GM18520 (cell line): ENCODE data around the gene RALGAPA2.

Experiments
- ATAC-seq: cut with Tn5 transposase; IDR thresholded peaks from one replicate; pipeline ENCODE4 v1.9.1; 2021; ENCODE audit not compliant: unreplicated experiment

RALGAPA2 gene

DNA sequence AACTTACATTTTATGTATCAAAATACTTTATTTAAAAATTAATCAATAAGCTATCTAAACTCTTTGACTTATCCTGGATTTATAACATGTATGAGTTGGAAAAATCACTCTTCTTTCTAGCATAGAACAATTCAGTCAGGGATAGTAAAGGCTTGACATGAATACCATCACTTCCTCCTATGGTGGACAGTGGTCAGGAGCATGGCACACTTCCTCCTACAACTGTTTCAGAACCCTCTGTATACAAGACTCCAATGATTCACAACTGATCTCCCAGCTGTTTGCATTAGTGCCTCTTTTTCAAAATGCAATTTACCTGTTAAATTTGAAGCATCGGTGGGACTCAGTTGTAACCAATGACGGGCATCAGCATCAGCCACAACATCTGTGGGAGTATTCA lies 129.7 kb downstream of the RALGAPA2 start:
- ATAC-seq = no peak

DNA sequence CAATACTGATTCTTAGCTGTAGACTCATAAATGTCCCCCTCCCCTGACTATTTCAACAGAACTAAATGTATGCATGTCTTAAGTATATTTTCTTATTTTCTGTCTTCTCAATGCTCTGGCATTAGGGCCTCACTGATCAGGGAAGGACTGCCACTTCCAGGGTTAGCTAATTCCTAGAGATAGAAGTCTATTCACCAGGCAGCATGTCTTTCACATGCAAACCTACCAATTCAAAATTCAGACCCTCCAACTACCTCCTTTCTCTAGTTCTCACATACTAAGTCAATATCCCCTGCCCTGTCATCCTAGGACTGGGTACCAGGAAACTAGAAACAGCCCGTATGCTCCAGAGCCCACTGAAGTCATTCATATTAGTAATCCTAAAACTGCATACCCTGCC lies 132.3 kb downstream of the RALGAPA2 start:
- no peak for ATAC-seq

DNA sequence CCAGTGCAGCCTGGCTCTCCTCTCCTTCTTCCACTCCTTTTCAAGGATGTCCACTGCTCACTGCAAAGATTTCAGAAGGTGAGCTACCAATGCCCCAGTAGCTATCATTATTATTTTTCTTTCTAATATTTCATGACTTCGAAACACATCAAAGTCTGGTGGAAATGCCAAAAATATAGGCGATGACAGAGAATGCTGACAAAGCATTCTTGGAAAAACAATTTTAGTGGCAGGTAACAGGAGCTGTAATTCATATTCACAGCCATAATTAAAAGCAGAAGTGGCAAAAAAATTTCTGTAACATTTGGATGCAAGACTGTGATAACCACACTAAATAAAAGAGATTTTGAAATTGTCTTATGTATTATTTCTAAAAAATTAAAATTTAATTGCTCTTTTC lies 133.6 kb downstream of the RALGAPA2 start:
- ATAC-seq = no peak

DNA sequence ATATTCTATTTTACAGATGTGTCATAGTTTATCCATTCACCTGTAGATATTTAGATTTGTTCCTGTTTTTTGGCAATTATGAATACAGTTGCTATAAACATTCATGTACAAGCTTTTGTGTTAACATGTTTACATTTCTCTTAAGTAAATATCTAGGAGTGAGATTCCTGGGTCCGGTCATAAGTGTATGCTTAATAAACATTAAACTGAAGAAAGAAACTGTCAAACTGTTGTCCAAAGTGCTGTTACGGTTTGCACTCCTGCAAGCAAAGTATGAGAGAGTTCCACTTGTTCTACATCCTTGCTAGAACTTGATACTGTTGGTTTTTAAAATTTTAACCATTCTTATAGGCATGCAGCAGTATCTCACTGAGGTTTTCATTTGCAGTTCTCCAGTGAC lies 138.6 kb downstream of the RALGAPA2 start:
- no peak for ATAC-seq

- no peak for ATAC-seq
Observed at GRCh38 chr20:20571068-20571780, 141.2 kb downstream of the RALGAPA2 start.

- ATAC-seq = no peak
Observed at GRCh38 chr20:20568604-20569205, 143.7 kb downstream of the RALGAPA2 start.

DNA sequence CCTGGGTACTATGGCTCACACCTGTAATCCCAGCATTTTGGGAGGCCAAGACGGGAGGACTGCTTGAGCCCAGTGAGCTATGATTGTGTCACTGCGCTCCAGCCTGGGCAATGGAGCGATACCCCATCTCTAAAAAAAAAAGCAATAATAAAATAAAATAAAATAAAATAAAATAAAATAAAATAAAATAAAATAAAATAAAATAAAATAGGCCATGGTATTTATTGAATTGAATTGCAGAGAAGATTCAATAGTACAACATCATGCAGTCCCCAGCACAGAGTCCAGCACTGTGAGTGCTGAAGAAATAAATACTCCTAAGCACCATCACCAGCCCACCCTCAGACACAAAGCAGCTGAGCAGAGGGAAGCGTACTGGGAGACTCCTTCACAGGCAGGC lies 144.7 kb downstream of the RALGAPA2 start:
- ATAC-seq = no peak

GRCh38 chr20:20566516-20566915 lies 145.9 kb downstream of the RALGAPA2 start:
- ATAC-seq = no peak

DNA sequence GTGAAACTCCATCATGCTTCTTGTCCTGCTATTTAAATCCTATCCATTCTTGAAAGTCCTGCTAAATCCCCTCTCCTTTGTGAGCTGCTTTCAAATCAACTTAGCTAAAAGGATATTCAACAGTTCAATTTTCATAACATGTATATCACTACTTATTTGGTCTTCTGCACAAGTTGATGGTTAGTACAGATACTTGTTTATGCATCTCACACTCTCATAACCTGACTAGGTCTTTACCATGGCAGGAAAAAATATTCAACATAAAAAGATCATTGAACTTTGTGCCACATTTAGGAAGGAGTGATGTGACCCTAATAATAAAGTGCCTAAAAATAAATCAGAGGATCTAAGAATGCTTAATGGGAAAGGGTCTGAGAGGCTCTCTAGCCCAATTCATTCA lies 148.2 kb downstream of the RALGAPA2 start:
- ATAC-seq = no peak

GRCh38 chr20:20562507-20562906 lies 149.9 kb downstream of the RALGAPA2 start:
- no peak for ATAC-seq

DNA sequence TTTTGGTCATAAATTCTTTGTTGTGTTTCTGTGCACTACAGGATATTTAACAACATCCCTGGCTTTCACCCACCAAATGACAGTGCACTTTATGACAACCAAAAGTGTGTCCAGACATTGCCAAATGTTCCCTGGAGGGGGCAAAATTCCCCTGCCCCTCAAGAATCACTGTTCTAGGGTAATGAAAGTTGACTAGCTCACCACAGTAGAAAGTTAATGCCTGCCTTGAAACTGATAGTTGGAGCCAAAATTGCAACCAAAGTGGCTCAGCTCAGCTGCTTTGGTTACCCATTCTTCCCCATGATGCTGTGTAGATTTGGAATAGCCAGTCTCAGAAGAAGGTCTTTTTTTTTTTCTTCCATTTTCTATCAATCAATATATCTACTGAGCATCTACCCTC lies 150.6 kb downstream of the RALGAPA2 start:
- ATAC-seq = no peak

DNA sequence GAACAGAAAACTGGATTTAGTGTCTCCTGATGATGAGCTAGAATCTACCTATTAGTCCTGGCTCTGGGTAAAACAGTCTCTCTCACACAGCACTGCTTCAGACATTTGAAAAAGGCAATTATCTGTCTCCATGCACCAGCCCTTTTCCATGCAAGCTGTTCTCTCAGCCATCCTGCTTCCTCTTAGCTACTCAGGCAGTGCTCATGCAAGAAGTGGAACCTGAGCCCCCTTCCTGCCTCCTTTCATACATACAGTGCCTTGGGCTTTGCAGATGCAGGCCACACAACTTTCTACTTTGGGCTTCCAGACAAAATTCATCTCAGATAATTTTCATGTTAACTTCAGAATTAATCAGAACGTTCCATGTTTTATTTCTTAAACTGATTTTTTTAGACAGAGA lies 151.3 kb downstream of the RALGAPA2 start:
- no peak for ATAC-seq

DNA sequence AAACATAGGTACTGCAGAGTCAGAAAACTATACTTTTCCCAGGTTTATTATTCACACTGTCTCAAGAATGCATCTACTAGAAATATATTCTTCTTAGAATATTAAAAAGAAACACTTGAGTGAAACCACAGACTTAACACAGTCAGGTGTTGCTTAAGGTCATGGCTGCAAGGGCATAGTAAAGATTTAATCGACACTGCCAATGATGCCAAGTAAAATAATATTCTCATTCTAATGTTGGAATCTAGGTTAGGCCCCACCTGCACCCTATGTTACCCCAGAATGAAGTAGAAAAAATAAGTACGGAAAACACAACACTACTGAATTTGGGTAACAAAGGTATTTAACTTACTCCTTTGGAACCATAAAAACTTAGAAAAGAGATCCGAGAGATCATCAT lies 155.0 kb downstream of the RALGAPA2 start:
- no peak for ATAC-seq

DNA sequence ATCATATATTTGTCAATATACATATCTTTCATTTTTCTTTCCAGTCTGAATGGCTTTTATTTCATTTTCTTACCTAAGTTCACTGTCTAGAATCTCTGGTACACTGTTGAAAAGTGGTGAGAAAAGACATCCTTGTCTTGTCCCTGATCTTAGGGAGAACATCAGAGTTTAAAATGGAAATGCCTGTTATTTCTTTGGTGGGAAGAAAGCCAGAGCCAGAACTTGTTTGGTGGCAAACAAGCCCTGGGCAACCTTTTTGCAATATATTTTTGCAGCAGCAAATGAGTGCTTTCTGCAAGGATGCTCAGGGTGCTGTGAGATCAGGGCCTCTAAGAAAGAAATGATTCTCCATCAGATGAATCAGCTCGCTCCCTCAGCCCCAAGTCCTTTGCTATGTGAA lies 156.6 kb downstream of the RALGAPA2 start:
- no peak for ATAC-seq

- ATAC-seq = no peak
Observed at GRCh38 chr20:20554951-20555350, 157.5 kb downstream of the RALGAPA2 start.

GRCh38 chr20:20553541-20553940 lies 158.9 kb downstream of the RALGAPA2 start:
- no peak for ATAC-seq

DNA sequence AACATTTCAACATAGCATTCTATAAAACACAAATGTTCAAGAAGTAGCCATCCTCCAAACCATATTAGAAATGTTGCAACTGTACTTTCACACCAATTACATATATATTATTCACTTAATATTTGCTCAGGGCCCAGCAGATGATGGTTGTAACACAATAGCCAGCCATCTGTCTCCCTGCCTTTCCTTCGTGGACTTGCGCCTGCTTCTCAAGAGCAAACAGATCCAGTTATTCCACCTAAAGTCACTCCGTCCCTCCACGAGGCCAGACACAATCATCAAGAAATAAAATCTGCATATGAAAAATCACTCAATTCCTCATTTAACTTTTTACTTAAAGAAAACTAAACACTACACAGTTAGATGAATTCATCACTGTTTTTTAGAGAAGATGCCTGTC lies 160.4 kb downstream of the RALGAPA2 start:
- no peak for ATAC-seq

DNA sequence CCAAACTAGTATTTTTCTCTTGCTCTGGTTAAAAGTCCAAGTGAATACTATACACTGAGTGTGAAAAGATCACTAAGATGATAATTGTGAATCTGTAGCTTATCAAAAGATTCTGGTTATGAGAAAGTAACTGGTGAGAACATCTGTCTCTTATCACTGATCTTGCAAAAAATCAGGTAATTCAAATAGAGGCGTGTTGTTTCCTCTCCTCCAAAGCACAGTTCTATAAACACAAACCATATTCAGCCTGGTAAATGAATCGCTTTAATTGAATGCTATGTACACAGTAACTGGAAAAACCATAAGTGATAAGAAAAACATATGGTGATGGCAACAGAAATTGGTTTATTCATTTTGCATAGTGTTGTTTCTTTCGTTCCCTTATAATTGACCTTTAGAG lies 161.0 kb downstream of the RALGAPA2 start:
- ATAC-seq = no peak

DNA sequence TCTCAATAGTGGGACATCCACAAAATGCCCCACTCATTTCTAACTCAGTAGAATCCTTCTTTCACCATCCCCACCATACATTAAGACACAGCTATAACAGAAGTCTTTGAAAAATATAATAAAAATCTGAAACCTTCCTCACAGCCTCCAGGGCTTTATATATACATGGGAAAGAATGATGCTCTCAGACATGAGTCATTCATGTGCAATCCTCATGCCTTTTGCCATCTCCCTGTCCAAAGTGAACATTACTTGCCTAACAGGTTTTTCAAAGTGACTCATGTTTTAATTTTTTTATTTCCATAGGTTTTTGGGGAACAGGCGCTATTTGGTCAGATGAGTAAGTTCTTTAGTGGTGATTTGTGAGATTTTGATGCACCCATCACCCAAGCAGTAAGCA lies 162.7 kb downstream of the RALGAPA2 start:
- no peak for ATAC-seq

DNA sequence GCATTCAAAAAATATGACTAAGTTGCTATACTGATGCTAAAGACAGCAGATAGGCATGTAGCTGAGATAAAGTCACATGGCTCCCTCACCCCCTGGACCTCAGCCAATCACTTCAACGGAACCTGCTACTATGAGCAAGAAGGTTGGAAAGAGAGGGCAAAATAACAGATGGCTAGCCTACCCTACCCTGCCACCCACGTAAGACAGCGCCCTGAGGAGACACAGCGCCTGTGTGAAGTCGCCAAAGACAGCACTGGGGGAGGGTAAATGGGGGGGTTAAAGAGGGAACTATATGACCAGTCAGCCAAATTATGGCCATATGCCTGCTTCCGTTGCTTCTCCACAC lies 163.2 kb downstream of the RALGAPA2 start:
- ATAC-seq = no peak

DNA sequence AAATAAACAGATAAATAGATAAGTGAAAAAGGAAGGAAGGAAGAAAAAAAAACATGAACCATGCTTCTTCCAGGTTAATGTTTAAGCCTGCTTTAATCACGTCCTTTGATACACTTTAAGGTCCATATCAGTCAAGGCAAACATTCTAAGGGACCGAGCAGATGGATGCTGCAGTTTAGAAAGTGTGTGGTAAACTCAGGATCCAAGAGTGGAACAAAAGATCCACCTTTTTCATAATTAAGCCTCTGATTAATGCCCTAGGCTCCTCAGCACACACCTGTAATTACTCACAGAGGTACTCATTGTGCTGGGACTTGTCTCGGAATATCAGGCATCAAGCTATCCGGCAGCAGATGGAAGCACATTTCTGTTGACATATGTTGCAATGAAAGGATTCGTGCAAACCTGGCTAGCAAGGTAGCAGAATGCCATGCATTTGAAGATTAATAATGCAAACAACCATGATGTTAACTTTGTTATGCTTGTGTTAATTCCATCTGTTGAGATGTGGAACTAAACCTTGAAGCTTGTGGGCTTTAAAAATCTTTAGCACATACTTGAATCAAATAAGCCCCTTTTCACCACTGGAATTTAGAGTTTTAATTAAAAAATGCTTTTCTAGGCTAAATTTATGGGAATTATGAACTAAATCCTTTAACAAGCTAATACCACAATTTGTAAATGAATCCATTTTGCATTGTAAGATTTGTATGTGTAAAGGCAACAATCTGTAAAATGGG lies 163.7 kb downstream of the RALGAPA2 start:
- ATAC-seq = no peak

- no peak for ATAC-seq
Observed at GRCh38 chr20:20547876-20548266, 164.6 kb downstream of the RALGAPA2 start.
